Mesenchymal stem cell (in vitro differentiated cells and primary cell): ENCODE measurements around the gene FRYL.

ENCODE experiments used
- DNase-seq: peaks from one replicate; pipeline ENCODE4 v3.0.0-alpha.2; 2013
- H2AFZ ChIP-seq: one replicate; pipeline ENCODE4 v1.6.1; 2013; ENCODE audit warnings: low read depth, mild to moderate bottlenecking, control low read depth, inconsistent platforms, low read length, moderate library complexity
- H2AK5ac ChIP-seq: 2 replicates; pipeline ENCODE4 v1.6.1; 2013; ENCODE audit warnings: low read length, moderate library complexity, mild to moderate bottlenecking, inconsistent platforms; ENCODE audit not compliant: severe bottlenecking
- H2BK120ac ChIP-seq: one replicate; pipeline ENCODE4 v1.6.1; 2013; ENCODE audit warnings: low read depth, mild to moderate bottlenecking, inconsistent platforms, low read length, moderate library complexity
- H2BK12ac ChIP-seq, 2 experiments: one replicate each; pipeline ENCODE4 v1.6.1; 2013; ENCODE audit warnings: inconsistent platforms in 2 of 2, low read length in 2 of 2, mild to moderate bottlenecking in 2 of 2, moderate library complexity in 2 of 2, control low read depth in 1 of 2
- H2BK15ac ChIP-seq: one replicate; pipeline ENCODE4 v1.6.1; 2013; ENCODE audit warnings: mild to moderate bottlenecking, low read depth, inconsistent platforms; ENCODE audit not compliant: poor library complexity, severe bottlenecking
- H2BK5ac ChIP-seq: 2 replicates; pipeline ENCODE4 v1.6.1; 2013; ENCODE audit warnings: low read depth, mild to moderate bottlenecking, low read length, control low read depth, inconsistent platforms; ENCODE audit not compliant: poor library complexity, severe bottlenecking
- H3K14ac ChIP-seq, 2 experiments: one replicate each; pipeline ENCODE4 v1.6.1; 2013; ENCODE audit warnings: inconsistent platforms in 2 of 2, low read length in 2 of 2, control low read depth in 1 of 2, mild to moderate bottlenecking in 1 of 2, moderate library complexity in 1 of 2
- H3K18ac ChIP-seq, 2 experiments: one replicate each; pipeline ENCODE4 v1.6.1; 2013; ENCODE audit warnings: inconsistent platforms in 2 of 2, low read length in 2 of 2, control low read depth in 1 of 2, low read depth in 1 of 2, mild to moderate bottlenecking in 1 of 2
- H3K23ac ChIP-seq, 2 experiments: one replicate each; pipeline ENCODE4 v1.6.1; 2013; ENCODE audit warnings: inconsistent platforms in 2 of 2, low read length in 2 of 2, mild to moderate bottlenecking in 2 of 2, moderate library complexity in 2 of 2, control low read depth in 1 of 2
- H3K27ac ChIP-seq: 2 replicates; pipeline ENCODE4 v1.5.1; 2013; ENCODE audit warnings: mild to moderate bottlenecking, moderate library complexity, low read length, control low read depth, inconsistent platforms; ENCODE audit not compliant: poor library complexity, severe bottlenecking
- H3K27me3 ChIP-seq, 2 experiments: 2 replicates each; pipeline versions ENCODE4 v1.6.1 to v1.7.0; 2013; ENCODE audit warnings: low read length in 2 of 2, mild to moderate bottlenecking in 2 of 2, moderate library complexity in 2 of 2, control low read depth in 1 of 2, inconsistent platforms in 1 of 2; ENCODE audit not compliant: control insufficient read depth in 1 of 2, insufficient read depth in 1 of 2
- H3K36me3 ChIP-seq, 2 experiments: 2 replicates each; pipeline versions ENCODE4 v1.6.1 to v1.7.0; 2013; ENCODE audit warnings: low read length in 2 of 2, control low read depth in 1 of 2, inconsistent platforms in 1 of 2, low read depth in 1 of 2, mild to moderate bottlenecking in 1 of 2; ENCODE audit not compliant: insufficient read depth in 2 of 2, control insufficient read depth in 1 of 2
- H3K4ac ChIP-seq, 2 experiments: one replicate each; pipeline ENCODE4 v1.6.1; 2013; ENCODE audit warnings: inconsistent platforms in 2 of 2, low read length in 2 of 2, mild to moderate bottlenecking in 2 of 2, moderate library complexity in 2 of 2, control low read depth in 1 of 2, low read depth in 1 of 2
- H3K4me1 ChIP-seq: 2 replicates; pipeline ENCODE4 v1.6.1; 2013; ENCODE audit warnings: low read depth, low read length, control low read depth; ENCODE audit not compliant: control insufficient read depth, insufficient read depth
- H3K4me2 ChIP-seq: 2 replicates; pipeline ENCODE4 v1.6.1; 2013; ENCODE audit warnings: low read length, mild to moderate bottlenecking, inconsistent platforms; ENCODE audit not compliant: poor library complexity, severe bottlenecking
- H3K4me3 ChIP-seq, 2 experiments: 2 replicates each; pipeline versions ENCODE4 v1.5.1 to v1.7.0; 2013; ENCODE audit warnings: low read length in 2 of 2, mild to moderate bottlenecking in 2 of 2, control low read depth in 1 of 2, low read depth in 1 of 2; ENCODE audit not compliant: insufficient read depth in 1 of 2
- H3K79me1 ChIP-seq: replicated peaks from 2 replicates; pipeline ENCODE4 v1.6.1; 2013; ENCODE audit warnings: mild to moderate bottlenecking, control low read depth, low read length, inconsistent platforms; ENCODE audit not compliant: poor library complexity, severe bottlenecking
- H3K9ac ChIP-seq: 2 replicates; pipeline ENCODE4 v1.7.0; 2013; ENCODE audit warnings: mild to moderate bottlenecking, low read length, moderate library complexity
- H3K9me3 ChIP-seq: 2 replicates; pipeline ENCODE4 v1.7.0; 2013; ENCODE audit warnings: mild to moderate bottlenecking, low read length; ENCODE audit not compliant: control insufficient read depth
- H4K8ac ChIP-seq: one replicate; pipeline ENCODE4 v1.6.1; 2013; ENCODE audit warnings: inconsistent platforms, mild to moderate bottlenecking, low read length, moderate library complexity
- H4K91ac ChIP-seq: one replicate; pipeline ENCODE4 v1.6.1; 2013; ENCODE audit warnings: mild to moderate bottlenecking, low read length, inconsistent platforms
- WGBS: methylation state at CpG from one replicate; pipeline ENCODE4 v1.1.7; 2013; ENCODE audit warnings: mixed read lengths; 5-methylcytosine and 5-hydroxymethylcytosine counted together

FRYL gene

GRCh38 chr4:48756689-48757220 lies 23.3 kb downstream of the FRYL start:
- Histone ChIP-seq H3K9me3 (no peaks in the 10 kb centered on the region), H3K79me1 (peaks cover 10% of the 10 kb centered on the region), H3K4me2 (no peak overlapping the region), H3K4me1 (peaks cover 4% of the 10 kb centered on the region), H2AK5ac (no peak overlapping the region), H2AFZ (no peak overlapping the region), H2BK5ac (no peak overlapping the region), H3K4me3 (no peak overlapping the region), H4K8ac (no peak overlapping the region), H2BK120ac (peak overlapping the region; percentile 19), H3K36me3 (no peaks in the 10 kb centered on the region), H3K4ac (no peak overlapping the region), H3K9ac (no peak overlapping the region), H3K23ac (no peak overlapping the region), H3K27me3 (no peaks in the 10 kb centered on the region), H3K14ac (no peak overlapping the region), H2BK12ac (no peak overlapping the region), H4K91ac (no peak overlapping the region), H3K27ac (no peak overlapping the region), H3K18ac (no peak overlapping the region), H2BK15ac (no peak overlapping the region)
- no peak for DNase-seq
- WGBS: 95% methylated on average over 4 of the region's 4 CpGs

GRCh38 chr4:48755281-48755680 lies 24.8 kb downstream of the FRYL start:
- Histone ChIP-seq H3K4me1 (peaks cover 4% of the 10 kb centered on the region), H3K18ac (no peak overlapping the region)
- 100% methylated on average over 1 of the region's 1 CpG for WGBS

GRCh38 chr4:48753159-48753558 lies 26.9 kb downstream of the FRYL start:
- Histone ChIP-seq H3K4me1 (peaks cover 4% of the 10 kb centered on the region), H3K4ac (no peak overlapping the region), H4K8ac (no peak overlapping the region), H3K9me3 (no peaks in the 10 kb centered on the region), H3K27me3 (no peaks in the 10 kb centered on the region), H2AFZ (no peak overlapping the region), H3K18ac (no peak overlapping the region), H2BK5ac (no peak overlapping the region), H3K4me3 (no peak overlapping the region), H2BK12ac (no peak overlapping the region), H2AK5ac (no peak overlapping the region), H3K4me2 (no peak overlapping the region), H2BK15ac (no peak overlapping the region), H3K14ac (no peak overlapping the region), H3K9ac (no peak overlapping the region), H3K79me1 (peaks cover 13% of the 10 kb centered on the region), H3K36me3 (no peaks in the 10 kb centered on the region), H3K27ac (no peak overlapping the region), H4K91ac (no peak overlapping the region), H3K23ac (no peak overlapping the region), H2BK120ac (no peak overlapping the region)
- no peak for DNase-seq
- WGBS: no CpG with 5 or more reads among the region's 1 CpG

More at GRCh38 chr4:48755281-48755680, 24.8 kb downstream of the FRYL start:
- H3K27me3 ChIP-seq: no peaks in the 10 kb centered on the region
- no peak overlapping the region for H3K14ac ChIP-seq
- H4K8ac ChIP-seq: no peak overlapping the region
- H2BK120ac ChIP-seq: no peak overlapping the region
- H3K4ac ChIP-seq: no peak overlapping the region
- H2AFZ ChIP-seq: no peak overlapping the region
- H2BK5ac ChIP-seq: no peak overlapping the region
- H3K23ac ChIP-seq: no peak overlapping the region
- H2AK5ac ChIP-seq: no peak overlapping the region
- no peaks in the 10 kb centered on the region for H3K9me3 ChIP-seq
- H3K27ac ChIP-seq: no peak overlapping the region
- H4K91ac ChIP-seq: no peak overlapping the region
- no peak overlapping the region for H2BK15ac ChIP-seq
- no peak for DNase-seq
- no peak overlapping the region for H2BK12ac ChIP-seq
- H3K4me2 ChIP-seq: no peak overlapping the region
- H3K36me3 ChIP-seq: no peaks in the 10 kb centered on the region
- no peak overlapping the region for H3K9ac ChIP-seq
- peaks cover 12% of the 10 kb centered on the region for H3K79me1 ChIP-seq
- no peak overlapping the region for H3K4me3 ChIP-seq

- no peak overlapping the region for H4K8ac ChIP-seq
- peaks cover 4% of the 10 kb centered on the region for H3K4me1 ChIP-seq
- no peak overlapping the region for H3K4ac ChIP-seq
- H2BK15ac ChIP-seq: no peak overlapping the region
- H3K27ac ChIP-seq: no peak overlapping the region
- no peak overlapping the region for H3K18ac ChIP-seq
- no peaks in the 10 kb centered on the region for H3K27me3 ChIP-seq
- H3K23ac ChIP-seq: no peak overlapping the region
- H3K14ac ChIP-seq: no peak overlapping the region
- H3K9ac ChIP-seq: no peak overlapping the region
- no peaks in the 10 kb centered on the region for H3K9me3 ChIP-seq
- H2AK5ac ChIP-seq: no peak overlapping the region
- no peak overlapping the region for H2AFZ ChIP-seq
- no peaks in the 10 kb centered on the region for H3K36me3 ChIP-seq
- H2BK120ac ChIP-seq: no peak overlapping the region
- no peak overlapping the region for H2BK12ac ChIP-seq
- no peak overlapping the region for H4K91ac ChIP-seq
- H3K4me3 ChIP-seq: no peak overlapping the region
- peaks cover 13% of the 10 kb centered on the region for H3K79me1 ChIP-seq
- 88% methylated on average over 5 of the region's 5 CpGs for WGBS
- no peak overlapping the region for H3K4me2 ChIP-seq
- DNase-seq: no peak
- no peak overlapping the region for H2BK5ac ChIP-seq
Observed at GRCh38 chr4:48752726-48753125, 27.4 kb downstream of the FRYL start.
